Karpas-422 (cell line): ENCODE data around the gene ITPK1. TPM values are rescaled to one million over a fixed set of nuclear protein-coding genes. Genes with fewer than 3 reads are reported as not detected.

ENCODE experiments used
- DNase-seq: peaks from one replicate; pipeline ENCODE4 v3.0.0-alpha.2; 2015
- H2AFZ ChIP-seq: fragments of 200-600 bp; sonication (generic); 2 replicates; pipeline ENCODE4 v1.6.1; 2014; ENCODE audit warnings: antibody characterized with exemption, low read length, mixed read lengths
- H3K27ac ChIP-seq: fragments of 200-600 bp; sonication (generic); 2 replicates; pipeline ENCODE4 v1.5.1; 2014; ENCODE audit warnings: mild to moderate bottlenecking, low read length, moderate library complexity
- H3K27me3 ChIP-seq: fragments of 200-600 bp; sonication (generic); 2 replicates; pipeline ENCODE4 v1.6.1; 2014; ENCODE audit warnings: low read length, mixed read lengths
- H3K36me3 ChIP-seq: fragments of 200-600 bp; sonication (generic); 2 replicates; pipeline ENCODE4 v1.6.1; 2014; ENCODE audit warnings: low read length, mixed read lengths; ENCODE audit not compliant: insufficient read depth
- H3K4me1 ChIP-seq: fragments of 200-600 bp; sonication (generic); 2 replicates; pipeline ENCODE4 v1.6.1; 2014; ENCODE audit warnings: mild to moderate bottlenecking, low read length, mixed read lengths
- H3K4me2 ChIP-seq: fragments of 200-600 bp; sonication (generic); 2 replicates; pipeline ENCODE4 v1.6.1; 2014; ENCODE audit warnings: low read length, low read depth, mild to moderate bottlenecking; ENCODE audit not compliant: poor library complexity, severe bottlenecking
- H3K4me3 ChIP-seq: fragments of 200-600 bp; sonication (generic); 2 replicates; pipeline ENCODE4 v1.5.1; 2014; ENCODE audit warnings: mild to moderate bottlenecking, antibody characterized with exemption, low read length, mixed read lengths
- H3K79me2 ChIP-seq: fragments of 200-600 bp; sonication (generic); 2 replicates; pipeline ENCODE4 v1.6.1; 2014; ENCODE audit warnings: mild to moderate bottlenecking, low read length, mixed read lengths
- H3K9ac ChIP-seq: fragments of 200-600 bp; sonication (generic); 2 replicates; pipeline ENCODE4 v1.6.0; 2014; ENCODE audit warnings: low read length
- H3K9me2 ChIP-seq: fragments of 200-600 bp; sonication (generic), shearing (Covaris generic); replicated peaks from 2 replicates; pipeline ENCODE4 v1.6.0; 2014; ENCODE audit warnings: mild to moderate bottlenecking, low read length, moderate library complexity; ENCODE audit not compliant: insufficient read depth
- H3K9me3 ChIP-seq: fragments of 300-700, 200-600 bp; sonication (generic); 2 replicates; pipeline ENCODE4 v1.6.1; 2014; ENCODE audit warnings: low read length, mixed read lengths
- H4K20me1 ChIP-seq: fragments of 200-600 bp; sonication (generic); 2 replicates; pipeline ENCODE4 v1.6.1; 2014; ENCODE audit warnings: mild to moderate bottlenecking, antibody characterized with exemption, low read length, low read depth; ENCODE audit not compliant: insufficient read depth
- total RNA-seq: library from RNA; depleted of rRNA; stranded (reverse); fragments of >200 nt; shearing (Covaris generic); gene quantifications from 2 replicates; pipeline ENCODE4 v1.2.3, GENCODE V29; 2014; ENCODE audit warnings: low replicate concordance

The ITPK1 gene
- total RNA-seq, 1 experiment from 2014 or later = 6.3 TPM

DNA sequence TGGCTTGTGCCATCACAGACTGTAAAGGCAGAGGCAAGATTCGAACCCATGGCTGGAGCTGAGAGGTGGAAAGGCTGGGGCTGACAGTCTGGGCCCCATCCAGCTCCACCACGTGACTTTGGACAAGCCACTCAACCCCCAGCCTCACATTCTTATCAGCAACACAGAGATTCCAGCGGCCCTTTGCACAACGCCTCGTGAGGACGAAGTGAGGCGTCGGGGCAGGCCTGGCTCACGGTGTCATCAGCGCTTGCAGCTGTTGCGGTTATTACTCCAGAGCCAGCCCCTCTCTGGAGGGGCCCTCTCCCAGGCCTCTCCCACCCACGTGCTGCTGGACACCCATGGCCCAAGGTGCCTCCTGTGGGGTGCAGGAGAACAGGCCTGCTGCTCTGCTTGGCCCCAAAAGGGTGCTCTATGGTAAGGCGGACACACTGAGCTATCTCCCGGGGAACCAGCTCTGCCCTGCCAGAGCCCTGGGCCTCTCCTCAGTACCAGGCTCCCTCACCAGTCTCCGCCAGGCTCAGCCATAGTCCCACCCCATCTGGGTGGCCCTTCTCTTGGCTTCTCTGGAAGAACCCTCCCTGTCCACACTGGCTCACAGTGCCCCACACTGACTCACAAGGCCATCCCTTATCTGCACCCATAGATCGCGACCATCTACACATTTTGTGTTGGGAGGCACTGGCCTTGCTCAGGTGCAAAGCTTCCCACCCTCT, 171.7 kb downstream of the ITPK1 start:
- H3K27me3 ChIP-seq = no peaks in the 10 kb centered on the region
- no peak overlapping the region for H3K4me2 ChIP-seq
- no peak for DNase-seq
- no peaks in the 10 kb centered on the region for H3K9me3 ChIP-seq
- H2AFZ ChIP-seq = no peak overlapping the region
- H3K4me1 ChIP-seq = no peaks in the 10 kb centered on the region
- no peak overlapping the region for H3K4me3 ChIP-seq
- H3K9ac ChIP-seq = no peak overlapping the region
- no peaks in the 10 kb centered on the region for H3K36me3 ChIP-seq
- H3K9me2 ChIP-seq = no peaks in the 10 kb centered on the region
- H4K20me1 ChIP-seq = peaks cover 4% of the 10 kb centered on the region; the same call in 1 of the 2 replicates
- H3K79me2 ChIP-seq = no peaks in the 10 kb centered on the region
- H3K27ac ChIP-seq = no peak overlapping the region

DNA sequence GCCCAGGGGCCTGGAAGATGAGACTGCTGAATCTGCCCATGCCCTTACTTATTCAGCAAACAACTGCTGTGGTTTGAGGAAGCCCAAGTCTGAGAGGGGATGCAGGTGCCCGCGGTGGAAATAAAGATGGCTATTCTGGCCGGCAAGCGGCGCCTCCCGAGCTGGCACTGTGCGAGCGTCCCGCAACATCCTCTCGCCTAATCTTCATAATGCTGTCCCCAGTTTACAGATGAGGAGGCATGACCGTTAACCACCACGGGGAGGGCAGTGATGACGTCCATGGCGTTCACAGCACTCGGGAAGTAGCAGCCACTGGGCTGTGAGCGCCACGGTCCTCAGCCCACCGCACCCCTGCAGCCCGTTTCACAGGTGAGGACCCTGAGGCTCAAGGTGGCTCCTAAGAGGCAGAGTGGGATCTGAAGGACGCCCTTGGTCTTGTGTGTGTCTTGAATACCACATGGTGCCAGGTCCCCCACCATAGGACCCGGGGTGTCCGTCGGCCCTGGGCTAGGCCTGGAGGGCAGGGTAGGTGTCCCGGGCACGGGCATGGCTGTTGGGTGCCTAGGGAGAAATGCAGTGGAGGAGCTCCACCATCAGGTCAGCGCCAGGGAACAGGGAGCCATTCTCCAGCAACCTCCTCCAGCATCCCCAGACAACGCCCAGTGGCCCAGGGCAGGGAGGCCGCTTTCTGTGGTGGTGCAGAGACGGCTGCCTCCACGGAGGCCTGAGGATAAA, 172.6 kb downstream of the ITPK1 start:
- H3K79me2 ChIP-seq = no peaks in the 10 kb centered on the region
- no peaks in the 10 kb centered on the region for H3K9me2 ChIP-seq
- peaks cover 4% of the 10 kb centered on the region; the same call in 1 of the 2 replicates for H4K20me1 ChIP-seq
- H2AFZ ChIP-seq = no peak overlapping the region
- H3K36me3 ChIP-seq = no peaks in the 10 kb centered on the region
- no peak overlapping the region for H3K4me2 ChIP-seq
- H3K27me3 ChIP-seq = no peaks in the 10 kb centered on the region
- H3K9ac ChIP-seq = no peak overlapping the region
- H3K4me3 ChIP-seq = no peak overlapping the region
- no peak for DNase-seq
- no peak overlapping the region for H3K27ac ChIP-seq
- H3K4me1 ChIP-seq = no peaks in the 10 kb centered on the region
- H3K9me3 ChIP-seq = no peaks in the 10 kb centered on the region

DNA sequence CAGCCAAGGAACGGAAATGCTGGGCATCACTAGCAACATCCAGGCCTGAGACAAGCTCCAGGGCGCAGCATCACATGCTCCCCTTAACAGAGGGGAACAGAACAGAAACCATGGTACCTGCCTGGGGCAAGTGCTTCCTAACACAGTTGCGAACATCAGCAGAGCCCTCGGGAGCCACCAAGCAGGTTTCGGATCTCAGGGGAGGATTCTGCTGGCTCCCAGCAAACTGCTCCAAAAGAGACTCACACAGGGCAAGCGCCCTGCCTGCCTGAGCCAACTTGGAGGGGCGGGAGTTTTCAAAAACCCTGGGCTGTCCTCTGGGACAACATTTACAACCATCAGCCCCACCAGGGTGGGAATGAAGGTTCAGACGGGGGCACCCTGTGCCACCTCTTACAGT, 173.1 kb downstream of the ITPK1 start:
- H3K27me3 ChIP-seq = no peaks in the 10 kb centered on the region
- H3K27ac ChIP-seq = no peak overlapping the region
- no peaks in the 10 kb centered on the region for H3K4me1 ChIP-seq
- no peak for DNase-seq
- H4K20me1 ChIP-seq = peaks cover 4% of the 10 kb centered on the region; the same call in 1 of the 2 replicates
- H3K9me3 ChIP-seq = no peaks in the 10 kb centered on the region
- no peaks in the 10 kb centered on the region for H3K36me3 ChIP-seq
- H3K9me2 ChIP-seq = no peaks in the 10 kb centered on the region
- no peak overlapping the region for H3K4me2 ChIP-seq
- H2AFZ ChIP-seq = no peak overlapping the region
- H3K79me2 ChIP-seq = no peaks in the 10 kb centered on the region
- H3K4me3 ChIP-seq = no peak overlapping the region
- H3K9ac ChIP-seq = no peak overlapping the region

DNA sequence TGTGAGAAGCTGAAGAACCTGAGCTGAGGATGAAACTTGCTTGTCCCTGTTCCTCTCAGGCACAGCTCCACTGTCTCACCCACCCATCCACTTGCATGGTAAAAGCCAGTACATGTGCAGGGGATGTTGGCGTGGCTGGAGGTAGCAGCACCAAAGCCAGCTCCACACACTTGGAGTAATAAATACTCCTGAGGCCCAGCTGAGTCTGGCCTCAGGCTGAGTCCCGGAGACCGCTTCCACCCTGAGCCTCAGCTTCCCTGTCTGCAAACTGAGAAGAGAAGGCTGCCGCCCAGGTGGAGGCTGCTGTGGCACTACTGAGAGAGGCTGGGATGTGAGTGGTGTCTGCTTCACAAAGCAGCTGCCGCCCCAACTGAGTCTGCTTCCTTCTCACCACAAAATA, 173.6 kb downstream of the ITPK1 start:
- H4K20me1 ChIP-seq = peaks cover 4% of the 10 kb centered on the region; the same call in 1 of the 2 replicates
- H3K9me2 ChIP-seq = no peaks in the 10 kb centered on the region
- no peaks in the 10 kb centered on the region for H3K4me1 ChIP-seq
- no peak overlapping the region for H3K9ac ChIP-seq
- DNase-seq = no peak
- H3K36me3 ChIP-seq = no peaks in the 10 kb centered on the region
- H3K4me3 ChIP-seq = no peak overlapping the region
- no peak overlapping the region for H2AFZ ChIP-seq
- no peak overlapping the region for H3K4me2 ChIP-seq
- no peak overlapping the region for H3K27ac ChIP-seq
- H3K9me3 ChIP-seq = no peaks in the 10 kb centered on the region
- no peaks in the 10 kb centered on the region for H3K27me3 ChIP-seq
- H3K79me2 ChIP-seq = no peaks in the 10 kb centered on the region

DNA sequence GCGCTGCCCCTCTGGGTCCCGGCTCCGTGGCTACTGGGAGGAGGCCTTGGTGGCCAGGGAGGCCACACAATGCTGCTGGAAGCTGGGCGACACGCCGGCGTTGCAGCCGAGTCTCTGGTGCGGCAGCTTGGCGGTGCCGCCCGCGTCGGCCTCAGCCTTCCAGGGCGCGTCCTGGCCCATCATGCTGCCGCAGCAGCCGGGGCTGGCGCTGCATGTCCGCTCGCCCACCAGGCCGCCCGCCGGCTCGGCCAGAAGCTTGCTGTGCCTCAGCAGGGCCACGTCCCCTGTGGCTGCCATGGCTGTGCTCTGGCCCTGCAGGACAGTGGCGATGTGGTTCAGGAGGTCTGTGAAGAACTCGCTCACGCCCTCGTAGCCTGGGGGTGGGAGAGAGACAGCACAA, 174.2 kb downstream of the ITPK1 start:
- peaks cover 4% of the 10 kb centered on the region; the same call in 1 of the 2 replicates for H4K20me1 ChIP-seq
- DNase-seq = no peak
- no peaks in the 10 kb centered on the region for H3K9me2 ChIP-seq
- no peaks in the 10 kb centered on the region for H3K36me3 ChIP-seq
- H3K27ac ChIP-seq = no peak overlapping the region
- H2AFZ ChIP-seq = no peak overlapping the region
- no peaks in the 10 kb centered on the region for H3K79me2 ChIP-seq
- H3K4me1 ChIP-seq = no peaks in the 10 kb centered on the region
- no peak overlapping the region for H3K4me3 ChIP-seq
- no peak overlapping the region for H3K9ac ChIP-seq
- H3K9me3 ChIP-seq = no peaks in the 10 kb centered on the region
- H3K27me3 ChIP-seq = no peaks in the 10 kb centered on the region
- H3K4me2 ChIP-seq = no peak overlapping the region

DNA sequence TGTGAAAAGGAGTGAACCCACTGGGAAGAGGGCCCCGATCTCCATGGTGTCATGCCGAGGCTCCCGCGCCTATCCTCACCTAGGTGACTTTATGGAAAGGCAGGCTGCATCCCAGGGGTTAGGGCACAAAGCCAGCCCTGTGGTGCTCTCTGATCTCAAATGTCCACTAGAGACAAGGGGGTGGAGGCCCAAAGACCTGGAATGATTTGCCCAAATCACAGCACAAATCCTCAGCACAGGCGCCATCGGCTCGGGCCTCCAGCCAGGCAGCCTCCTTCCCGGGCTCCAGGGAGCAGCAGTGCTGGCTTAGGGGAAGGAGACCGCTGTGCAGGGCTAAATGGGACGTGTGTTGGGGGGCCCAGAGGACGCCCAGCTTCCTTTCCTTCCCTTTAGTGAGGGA, 175.2 kb downstream of the ITPK1 start:
- no peaks in the 10 kb centered on the region for H3K9me3 ChIP-seq
- no peak overlapping the region for H3K4me2 ChIP-seq
- no peak overlapping the region for H3K9ac ChIP-seq
- peaks cover 4% of the 10 kb centered on the region; the same call in 1 of the 2 replicates for H4K20me1 ChIP-seq
- no peak overlapping the region for H3K27ac ChIP-seq
- no peaks in the 10 kb centered on the region for H3K36me3 ChIP-seq
- no peak overlapping the region for H3K4me3 ChIP-seq
- H3K4me1 ChIP-seq = no peaks in the 10 kb centered on the region
- H2AFZ ChIP-seq = no peak overlapping the region
- no peaks in the 10 kb centered on the region for H3K79me2 ChIP-seq
- no peaks in the 10 kb centered on the region for H3K27me3 ChIP-seq
- no peaks in the 10 kb centered on the region for H3K9me2 ChIP-seq
- DNase-seq = no peak

DNA sequence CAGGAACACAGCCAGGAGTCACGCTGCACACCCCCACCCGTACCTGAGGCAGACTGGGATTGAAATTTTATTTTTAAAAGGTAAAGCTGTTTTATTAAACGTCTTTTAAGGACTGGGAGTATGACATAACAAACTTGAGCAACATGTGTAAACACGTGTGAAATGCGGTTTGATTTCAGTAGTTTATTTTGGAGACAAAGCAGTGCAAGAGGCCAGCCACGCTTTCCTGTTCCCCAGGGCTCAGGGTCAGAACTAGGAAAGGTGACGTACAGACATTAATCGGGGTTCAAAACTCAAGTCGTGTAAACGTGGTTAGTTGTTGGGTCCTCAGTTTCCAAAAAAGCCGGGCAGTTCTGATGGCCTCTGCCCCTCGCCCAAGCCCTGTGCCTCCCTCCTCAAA, 176.0 kb downstream of the ITPK1 start:
- Histone ChIP-seq H3K36me3 (no peaks in the 10 kb centered on the region), H3K9me2 (no peaks in the 10 kb centered on the region), H3K9me3 (no peaks in the 10 kb centered on the region), H3K79me2 (no peaks in the 10 kb centered on the region), H3K4me3 (no peak overlapping the region), H3K4me1 (no peaks in the 10 kb centered on the region), H3K9ac (no peak overlapping the region), H2AFZ (no peak overlapping the region), H3K4me2 (no peak overlapping the region), H4K20me1 (0 out of 2 replicates have a peak, but pooled peaks cover 4% of the 10 kb centered on the region), H3K27ac (no peak overlapping the region), H3K27me3 (no peaks in the 10 kb centered on the region)
- no peak for DNase-seq

DNA sequence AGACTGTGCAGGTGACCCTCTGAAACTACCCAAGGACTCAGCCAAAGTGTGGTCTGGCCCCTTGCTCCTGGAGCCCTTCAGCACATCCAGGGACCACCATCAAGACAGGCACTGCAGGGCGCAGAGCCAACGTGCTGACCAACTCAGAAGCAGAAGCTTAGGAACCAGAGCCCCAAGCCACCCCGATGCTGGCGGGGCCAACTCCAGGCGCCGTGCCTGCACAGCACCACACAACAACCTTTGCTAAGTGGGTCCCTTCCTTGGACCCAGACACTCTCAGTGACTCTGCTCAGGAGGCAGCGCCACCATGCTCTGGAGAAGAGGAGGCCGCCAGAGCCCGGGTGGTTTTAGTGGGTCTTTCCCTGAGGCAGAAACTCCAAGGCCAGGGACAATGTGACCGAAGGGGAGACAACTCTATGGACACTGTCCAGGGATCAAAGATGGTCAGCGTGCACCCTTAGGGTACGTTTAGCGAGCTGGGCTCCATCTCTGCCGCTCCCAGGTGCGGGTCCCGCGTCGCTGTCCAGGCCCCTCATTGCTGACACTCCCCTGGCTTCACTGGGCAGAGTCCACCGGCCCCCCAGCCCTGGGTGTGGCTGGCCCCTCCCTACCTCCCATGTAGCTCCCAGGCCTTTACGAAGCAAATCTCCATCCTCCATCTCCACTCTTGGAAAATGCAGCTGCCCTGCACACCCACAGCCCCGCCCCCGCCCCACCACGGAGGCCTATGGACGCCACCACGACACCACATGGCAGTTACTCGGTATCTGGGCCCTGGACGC, 176.6 kb downstream of the ITPK1 start:
- no peak overlapping the region for H3K4me2 ChIP-seq
- no peaks in the 10 kb centered on the region for H3K9me2 ChIP-seq
- H4K20me1 ChIP-seq = no peaks in the 10 kb centered on the region
- H3K36me3 ChIP-seq = no peaks in the 10 kb centered on the region
- H2AFZ ChIP-seq = no peak overlapping the region
- H3K9me3 ChIP-seq = no peaks in the 10 kb centered on the region
- no peak overlapping the region for H3K27ac ChIP-seq
- H3K4me1 ChIP-seq = no peaks in the 10 kb centered on the region
- no peaks in the 10 kb centered on the region for H3K27me3 ChIP-seq
- H3K79me2 ChIP-seq = no peaks in the 10 kb centered on the region
- DNase-seq = no peak
- H3K9ac ChIP-seq = no peak overlapping the region
- H3K4me3 ChIP-seq = no peak overlapping the region
